Tibial nerve (tissue), 4 donors: ENCODE data around the gene SCAPER. TPM values are rescaled to one million over a fixed set of nuclear protein-coding genes. Genes with fewer than 3 reads are reported as not detected.
A peak's percentile ranks its signal among the peaks of the same experiment; 100 is the strongest.

ENCODE experiments used
- DNase-seq, 2 donors: peaks; one replicate each; pipeline ENCODE4 v3.0.0-alpha.2; 2019; ENCODE audit warnings: low spot score in 2 of 2
- H3K27ac ChIP-seq, 4 donors: fragments of 200-600 bp; sonication (generic) in 3 of 4; one replicate each; pipeline ENCODE4 v1.5.1; 2017 to 2019; ENCODE audit warnings: mild to moderate bottlenecking in 1 of 4
- H3K27me3 ChIP-seq, 2 donors: fragments of 200-600 bp; sonication (generic) in 1 of 2; one replicate each; pipeline versions ENCODE4 v1.5.1 to v1.6.0; 2017 to 2019
- H3K36me3 ChIP-seq, 3 donors: fragments of 200-600 bp; sonication (generic); one replicate each; pipeline ENCODE4 v1.5.1; 2018 to 2019
- H3K4me1 ChIP-seq, 4 donors: fragments of 200-600 bp; sonication (generic) in 3 of 4; one replicate each; pipeline ENCODE4 v1.5.1; 2017 to 2019
- H3K4me3 ChIP-seq, 4 donors: fragments of 200-600 bp; sonication (generic) in 3 of 4; one replicate each; pipeline ENCODE4 v1.5.1; 2017 to 2019; ENCODE audit warnings: mild to moderate bottlenecking in 1 of 4, moderate library complexity in 1 of 4
- H3K9me3 ChIP-seq, 4 donors: fragments of 200-600 bp; sonication (generic) in 3 of 4; one replicate each; pipeline ENCODE4 v1.5.1; 2017 to 2019
- CTCF ChIP-seq, 5 experiments: fragments of 200-600 bp in 3 of 5; fragments of 450-650 bp in 2 of 5; sonication (generic) in 3 of 5; IDR thresholded peaks; one replicate each; pipeline ENCODE4 v1.5.1; 2016 to 2019; ENCODE audit warnings: antibody characterized with exemption in 5 of 5, mild to moderate bottlenecking in 3 of 5, moderate library complexity in 2 of 5
- EP300 ChIP-seq, 2 donors: sonication (generic); formaldehyde crosslinking; IDR thresholded peaks; one replicate each; pipeline ENCODE4 v1.6.1; 2017; ENCODE audit warnings: antibody characterized with exemption in 2 of 2, mild to moderate bottlenecking in 1 of 2
- POLR2A ChIP-seq, 2 donors: fragments of 450-650 bp; IDR thresholded peaks; one replicate each; pipeline ENCODE4 v1.6.1; 2017; ENCODE audit warnings: antibody characterized with exemption in 2 of 2, mild to moderate bottlenecking in 2 of 2, moderate library complexity in 2 of 2
- WGBS, 2 donors: methylation state at CpG; one replicate each; pipeline ENCODE4 v1.1.5; 2018; 5-methylcytosine and 5-hydroxymethylcytosine counted together
- total RNA-seq, 4 donors: library from RNA; depleted of rRNA; stranded (reverse); fragments of >200 nt; gene quantifications; one replicate each; pipeline ENCODE4 v1.1.0, GENCODE V29; 2016

The SCAPER gene
- 10 to 100 TPM; 25.5 to 45.3 (median 37.3) TPM for total RNA-seq

- H3K4me3 ChIP-seq: peak within 1 kb of the TSS; percentile 86 to 100 (median 94)
- no peaks in the 10 kb centered on the region for H3K27me3 ChIP-seq
- peak within 1 kb of the TSS; percentile 93 to 99 (median 96) for H3K27ac ChIP-seq
- peaks cover 0 to 29% (median 11%) of the 10 kb centered on the region in 4 donors for H3K4me1 ChIP-seq
- DNase-seq: peak; percentile 85 to 86
- WGBS, 2 donors: 0% methylated on average over 27 to 50 of the region's 78 CpGs
- H3K36me3 ChIP-seq: no peaks in the 10 kb centered on the region
- TF ChIP-seq POLR2A (IDR thresholded peaks at IDR 0.05) (peak; percentile 62 to 90), CTCF (IDR thresholded peaks at IDR 0.05) (peak in 2 of 5 experiments; percentile 32 to 62), EP300 (IDR thresholded peaks at IDR 0.05) (peak; percentile 71 to 94)
- no peaks in the 10 kb centered on the region for H3K9me3 ChIP-seq
Measured at GRCh38 chr15:76905013-76905839, at the start of gene SCAPER. Gene SCAPER (minus strand): TSS chr15:76905340. CDS start chr15:76883817, 21,523 bp downstream.

DNA sequence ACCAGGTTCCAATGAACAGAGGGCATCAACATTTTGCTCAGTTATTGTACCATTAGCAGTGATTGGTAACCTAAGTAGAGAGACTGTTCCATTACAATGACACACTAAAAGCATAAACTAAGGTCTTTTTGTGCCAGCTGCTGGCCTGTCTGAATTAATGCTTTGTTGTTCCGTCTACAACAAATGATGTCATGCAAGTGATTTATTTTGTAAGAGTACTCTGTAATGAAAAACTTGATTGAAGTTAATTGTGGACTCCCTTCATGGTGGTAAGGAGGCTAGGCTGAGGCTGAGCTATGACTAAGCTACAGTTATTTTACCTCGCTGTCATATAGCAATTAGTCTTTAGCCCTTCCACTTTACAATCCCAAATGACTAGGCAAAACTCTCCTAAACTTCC, 49.6 kb upstream of the SCAPER start:
- DNase-seq: no peak
- no peaks in the 10 kb centered on the region for H3K9me3 ChIP-seq
- TF ChIP-seq EP300 (IDR thresholded peaks at IDR 0.05): no peak
- TF ChIP-seq CTCF (IDR thresholded peaks at IDR 0.05): no peak
- TF ChIP-seq POLR2A (IDR thresholded peaks at IDR 0.05): no peak
- peaks cover 0 to 13% (median 0%) of the 10 kb centered on the region in 3 donors for H3K36me3 ChIP-seq
- no peak overlapping the region for H3K4me3 ChIP-seq
- peak overlapping the region in 1 of 4 donors; percentile 20 for H3K27ac ChIP-seq
- 37 to 47% methylated on average over 2 of the region's 2 CpGs for WGBS, 2 donors
- H3K4me1 ChIP-seq: peaks cover 0 to 7% (median 0%) of the 10 kb centered on the region in 4 donors
- H3K27me3 ChIP-seq: no peaks in the 10 kb centered on the region

- no peak for TF ChIP-seq POLR2A (IDR thresholded peaks at IDR 0.05)
- TF ChIP-seq EP300 (IDR thresholded peaks at IDR 0.05): no peak
- no peak for TF ChIP-seq CTCF (IDR thresholded peaks at IDR 0.05)
- Histone ChIP-seq H3K9me3 (no peaks in the 10 kb centered on the region), H3K4me3 (no peak overlapping the region), H3K27me3 (no peaks in the 10 kb centered on the region), H3K4me1 (peaks cover 0 to 7% (median 0%) of the 10 kb centered on the region in 4 donors), H3K27ac (no peak overlapping the region), H3K36me3 (peaks cover 0 to 15% (median 0%) of the 10 kb centered on the region in 3 donors)
- no peak for DNase-seq
- WGBS, 2 donors: 31 to 37% methylated on average over 3 of the region's 3 CpGs
Measured at GRCh38 chr15:76953913-76954312, 48.8 kb upstream of the SCAPER start.

- 83 to 86% methylated on average over 1 of the region's 1 CpG for WGBS, 2 donors
- no peak overlapping the region for H3K4me3 ChIP-seq
- no peak overlapping the region for H3K27ac ChIP-seq
- H3K4me1 ChIP-seq: peaks cover 0 to 7% (median 0%) of the 10 kb centered on the region in 4 donors
- no peak for DNase-seq
- TF ChIP-seq POLR2A (IDR thresholded peaks at IDR 0.05): no peak
- TF ChIP-seq CTCF (IDR thresholded peaks at IDR 0.05): no peak
- no peak for TF ChIP-seq EP300 (IDR thresholded peaks at IDR 0.05)
- H3K27me3 ChIP-seq: no peaks in the 10 kb centered on the region
- H3K9me3 ChIP-seq: no peaks in the 10 kb centered on the region
- peaks cover 0 to 35% (median 0%) of the 10 kb centered on the region in 3 donors for H3K36me3 ChIP-seq
Measured at GRCh38 chr15:76951220-76951619, 46.1 kb upstream of the SCAPER start.

DNA sequence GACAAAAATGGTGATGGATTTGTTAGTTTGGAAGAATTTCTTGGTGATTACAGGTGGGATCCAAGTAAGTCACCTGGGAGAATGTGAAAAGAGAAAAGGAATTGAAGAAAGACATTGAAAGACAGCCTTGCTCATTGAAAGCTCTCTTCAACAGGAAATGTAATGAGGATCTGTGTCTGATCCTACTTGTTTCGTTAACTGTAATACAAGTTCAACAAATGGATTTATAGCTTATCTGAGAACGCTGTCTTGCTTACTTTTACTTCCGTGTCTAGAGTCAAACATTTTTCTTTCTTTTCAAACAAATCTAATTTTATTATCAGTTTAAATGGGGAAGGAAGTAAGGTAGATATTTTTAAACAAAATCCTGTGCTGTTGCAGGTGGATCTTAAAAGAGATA, 42.3 kb upstream of the SCAPER start:
- Histone ChIP-seq H3K27me3 (no peaks in the 10 kb centered on the region), H3K9me3 (no peaks in the 10 kb centered on the region), H3K36me3 (peaks cover 0 to 50% (median 0%) of the 10 kb centered on the region in 3 donors), H3K27ac (no peak overlapping the region), H3K4me3 (no peak overlapping the region), H3K4me1 (peaks cover 0 to under 1% (median 0%) of the 10 kb centered on the region in 4 donors)
- no peak for DNase-seq
- WGBS, 2 donors: 84% methylated on average over 3 of the region's 3 CpGs
- TF ChIP-seq POLR2A (IDR thresholded peaks at IDR 0.05) (no peak), CTCF (IDR thresholded peaks at IDR 0.05) (no peak), EP300 (IDR thresholded peaks at IDR 0.05) (no peak)
